Smooth muscle cell (in vitro differentiated cells): ENCODE data around the gene CYP4A11. TPM values are rescaled to one million over a fixed set of nuclear protein-coding genes. Genes with fewer than 3 reads are reported as not detected.
"Not testable (repeated sequence)": the region's sequence is repeated elsewhere in the genome, so short reads cannot be mapped to it uniquely, and the experiment has no call there.

ENCODE experiments used
- DNase-seq: peaks from one replicate; lab custom pipeline; 2025; ENCODE audit not compliant: unreplicated experiment; lab: John Stamatoyannopoulos, UW
- H2AFZ ChIP-seq: fragments of 200-600 bp; sonication (generic); 2 replicates; pipeline ENCODE4 v1.6.0; 2016; ENCODE audit warnings: antibody characterized with exemption, low read depth, mild to moderate bottlenecking
- H3F3A ChIP-seq: fragments of 200-600 bp; sonication (generic); 2 replicates; pipeline ENCODE4 v1.6.0; 2017; ENCODE audit warnings: antibody characterized with exemption, low read depth
- H3K27ac ChIP-seq: fragments of 200-600 bp; sonication (generic); 2 replicates; pipeline ENCODE4 v1.5.1; 2016; ENCODE audit warnings: low read depth, mild to moderate bottlenecking
- H3K27me3 ChIP-seq: fragments of 200-600 bp; sonication (generic); 2 replicates; pipeline ENCODE4 v1.6.1; 2016; ENCODE audit warnings: low read depth, mild to moderate bottlenecking
- H3K36me3 ChIP-seq: fragments of 200-600 bp; sonication (generic); 2 replicates; pipeline ENCODE4 v1.5.1; 2016; ENCODE audit warnings: low read depth
- H3K4me1 ChIP-seq: fragments of 200-600 bp; sonication (generic); 2 replicates; pipeline ENCODE4 v1.5.1; 2016; ENCODE audit warnings: low read depth
- H3K4me2 ChIP-seq: fragments of 200-600 bp; sonication (generic); 2 replicates; pipeline ENCODE4 v1.6.0; 2016; ENCODE audit warnings: mild to moderate bottlenecking
- H3K4me3 ChIP-seq: fragments of 200-600 bp; sonication (generic); 2 replicates; pipeline ENCODE4 v1.5.1; 2016; ENCODE audit warnings: mild to moderate bottlenecking
- H3K79me2 ChIP-seq: fragments of 200-600 bp; sonication (generic); 2 replicates; pipeline ENCODE4 v1.6.0; 2016; ENCODE audit warnings: low read depth, mild to moderate bottlenecking
- H3K9ac ChIP-seq: fragments of 200-600 bp; sonication (generic); 2 replicates; pipeline ENCODE4 v1.6.0; 2016; ENCODE audit warnings: low read depth
- H3K9me3 ChIP-seq: fragments of 200-600 bp; sonication (generic); replicated peaks from 2 replicates; pipeline ENCODE4 v1.5.1; 2016; ENCODE audit warnings: low read depth
- H4K20me1 ChIP-seq: fragments of 200-600 bp; sonication (generic); 2 replicates; pipeline ENCODE4 v1.6.0; 2016; ENCODE audit warnings: low read depth
- CTCF ChIP-seq: fragments of 200-600 bp; sonication (generic); IDR thresholded peaks from 2 replicates; pipeline ENCODE4 v1.5.1; 2017; ENCODE audit warnings: borderline replicate concordance, mild to moderate bottlenecking, antibody characterized with exemption; ENCODE audit not compliant: insufficient read depth, poor library complexity, severe bottlenecking
- WGBS: methylation state at CpG from one replicate; pipeline ENCODE4 v1.1.7; 2016; ENCODE audit warnings: low lambda C conversion rate; 5-methylcytosine and 5-hydroxymethylcytosine counted together
- polyA plus RNA-seq: library from polyadenylated mRNA; unstranded; fragments of >200 nt; fragmentation: Nextera tagmentation; extraction: Ambion mirVana; gene quantifications from 2 replicates; pipeline ENCODE4 v1.2.1, GENCODE V29; 2016
- total RNA-seq: library from RNA; depleted of rRNA; stranded (reverse); fragments of >200 nt; gene quantifications from 2 replicates; pipeline ENCODE4 v1.2.3, GENCODE V29; 2014

The CYP4A11 gene
- total and polyA plus RNA-seq, 2 experiments from 2014 or later, result not detected

DNA sequence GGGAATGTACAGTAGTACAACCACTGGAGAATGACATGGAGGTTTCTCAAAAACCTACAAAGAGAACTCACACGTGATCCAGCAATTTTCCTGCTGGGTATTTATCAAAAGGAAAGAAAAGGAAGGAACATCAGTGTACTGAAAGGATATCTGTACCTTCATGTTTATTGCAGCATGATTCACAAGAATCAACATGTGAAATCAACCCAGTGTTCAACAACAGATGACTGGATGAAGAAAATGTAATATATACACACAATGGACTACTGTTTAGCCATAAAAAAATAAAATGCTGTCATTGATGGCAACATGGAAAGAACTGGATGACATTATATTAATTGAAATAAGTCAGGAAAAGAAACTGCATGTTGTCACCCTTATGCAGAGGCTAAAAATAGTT is 19.0 kb upstream of the CYP4A11 start:
- no peak for TF ChIP-seq CTCF
- WGBS, result 69% methylated on average over 1 of the region's 1 CpG
- Histone ChIP-seq H3K36me3 (no peaks in the 10 kb centered on the region), H3K4me3 (no peak overlapping the region), H4K20me1 (no peaks in the 10 kb centered on the region), H3K4me1 (no peaks in the 10 kb centered on the region), H3K79me2 (no peaks in the 10 kb centered on the region), H3F3A (no peaks in the 10 kb centered on the region), H3K9ac (no peak overlapping the region), H2AFZ (no peak overlapping the region), H3K27ac (no peak overlapping the region), H3K9me3 (no peaks in the 10 kb centered on the region), H3K27me3 (no peaks in the 10 kb centered on the region), H3K4me2 (no peak overlapping the region)
- no peak for DNase-seq

DNA sequence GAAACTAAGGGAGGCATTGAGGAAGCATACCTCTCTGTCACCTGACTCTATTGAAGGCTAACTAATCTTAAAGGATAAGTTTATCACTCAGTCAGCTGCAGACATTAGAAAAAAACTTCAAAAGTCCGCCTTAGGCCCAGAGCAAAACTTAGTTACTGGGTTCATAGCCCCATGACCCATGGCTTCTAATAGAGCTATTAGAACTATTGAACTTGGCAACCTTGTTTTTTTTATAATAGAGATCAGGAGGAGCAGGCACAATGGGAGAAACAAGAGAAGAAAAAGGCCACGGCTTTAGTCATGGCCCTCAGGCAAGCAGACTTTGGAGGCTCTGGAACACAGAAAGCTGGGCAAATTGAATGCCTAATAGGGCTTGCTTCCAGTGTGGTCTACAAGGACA is 13.8 kb upstream of the CYP4A11 start:
- H3F3A ChIP-seq, H3K4me3 ChIP-seq, H3K9me3 ChIP-seq, H4K20me1 ChIP-seq, H3K79me2 ChIP-seq, H3K9ac ChIP-seq, H3K4me2 ChIP-seq, H3K4me1 ChIP-seq, H3K27ac ChIP-seq, H3K36me3 ChIP-seq, H2AFZ ChIP-seq, DNase-seq, H3K27me3 ChIP-seq: not testable (repeated sequence)
- WGBS, result 77% methylated on average over 2 of the region's 2 CpGs

GRCh38 chr1:46953847-46954246 is 12.6 kb upstream of the CYP4A11 start:
- H3K9me3 ChIP-seq, H3K4me2 ChIP-seq, DNase-seq, H4K20me1 ChIP-seq, H2AFZ ChIP-seq, H3K27ac ChIP-seq, H3K4me1 ChIP-seq, H3K9ac ChIP-seq, H3K36me3 ChIP-seq, H3K4me3 ChIP-seq, H3F3A ChIP-seq, H3K79me2 ChIP-seq, H3K27me3 ChIP-seq: not testable (repeated sequence)
- 59% methylated on average over 2 of the region's 2 CpGs for WGBS

GRCh38 chr1:46949417-46949666 is 8.1 kb upstream of the CYP4A11 start:
- not testable (repeated sequence) for H3K27ac ChIP-seq, H3K4me2 ChIP-seq, H3K4me3 ChIP-seq, H3K4me1 ChIP-seq, H3K9ac ChIP-seq, H3F3A ChIP-seq, H4K20me1 ChIP-seq, H2AFZ ChIP-seq, H3K79me2 ChIP-seq, H3K27me3 ChIP-seq, H3K9me3 ChIP-seq, DNase-seq, H3K36me3 ChIP-seq
- 94% methylated on average over 1 of the region's 1 CpG for WGBS

DNA sequence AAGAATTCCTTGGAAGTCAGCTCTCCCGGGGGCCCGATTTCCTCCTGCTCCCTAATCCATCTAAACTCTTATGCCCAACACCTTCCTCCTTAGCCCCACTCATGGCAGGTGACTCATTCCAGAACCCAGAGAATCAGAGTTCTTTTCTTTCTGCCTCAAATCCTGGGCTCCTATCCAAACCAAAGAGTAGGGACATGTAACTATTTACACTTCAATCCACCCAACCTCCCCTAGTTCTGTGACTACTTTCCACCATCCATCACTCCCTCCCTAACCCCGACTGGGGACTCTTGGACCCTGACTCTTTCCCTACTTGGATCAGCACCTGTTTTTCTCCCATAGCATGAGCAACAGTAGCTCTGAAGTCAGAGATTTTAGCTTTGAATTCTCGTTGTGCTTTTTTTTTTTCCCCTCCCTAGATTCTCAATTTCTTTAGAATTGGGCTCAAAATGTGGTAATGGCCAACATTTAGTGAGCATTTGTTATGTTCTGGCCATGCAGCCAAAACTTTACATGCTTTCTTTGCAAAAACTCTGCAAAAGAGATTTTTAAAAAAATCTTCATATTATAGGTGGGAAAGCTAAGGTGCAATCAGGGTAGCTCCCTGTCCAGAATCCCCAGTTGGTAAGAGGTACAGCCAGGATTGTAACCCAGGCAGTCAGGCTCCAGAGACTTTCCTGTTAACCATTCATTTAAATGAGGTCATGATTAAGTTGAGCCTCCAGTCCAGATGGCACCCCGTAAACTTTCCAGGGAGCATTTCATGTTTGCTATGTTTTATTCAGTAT is 7.5 kb upstream of the CYP4A11 start:
- Histone ChIP-seq H3K36me3 (no peaks in the 10 kb centered on the region), H3K27ac (no peak overlapping the region), H3K27me3 (no peaks in the 10 kb centered on the region), H3K4me2 (no peak overlapping the region), H4K20me1 (no peaks in the 10 kb centered on the region), H2AFZ (no peak overlapping the region), H3K4me1 (no peaks in the 10 kb centered on the region), H3K79me2 (no peaks in the 10 kb centered on the region), H3K9me3 (no peaks in the 10 kb centered on the region), H3K9ac (no peak overlapping the region), H3F3A (no peaks in the 10 kb centered on the region), H3K4me3 (no peak overlapping the region)
- 70% methylated on average over 5 of the region's 5 CpGs for WGBS
- TF ChIP-seq CTCF, result no peak
- no peak for DNase-seq

DNA sequence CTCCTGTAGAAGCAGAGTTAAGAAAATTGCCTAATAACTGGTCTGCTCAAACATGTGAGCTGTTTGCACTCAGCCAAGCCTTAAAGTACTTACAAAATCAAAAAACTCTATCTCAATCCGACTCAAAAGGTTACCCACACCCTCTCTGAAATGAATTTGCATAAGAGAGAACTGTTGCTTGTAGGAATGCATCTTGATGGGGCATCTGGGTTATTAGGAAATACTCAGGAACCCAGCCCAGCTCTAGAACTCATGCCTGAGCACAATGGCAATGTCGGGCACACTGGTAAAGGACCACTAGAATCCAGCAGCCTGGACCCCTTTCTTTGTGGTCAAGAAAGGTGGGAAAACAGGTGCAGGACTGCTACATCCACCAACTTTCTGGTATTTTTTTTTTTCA is 6.4 kb upstream of the CYP4A11 start:
- WGBS, result 47% methylated on average over 2 of the region's 2 CpGs
- not testable (repeated sequence) for DNase-seq, H3K4me2 ChIP-seq, H3K4me1 ChIP-seq, H4K20me1 ChIP-seq, H3F3A ChIP-seq, H2AFZ ChIP-seq, H3K9ac ChIP-seq, H3K27me3 ChIP-seq, H3K36me3 ChIP-seq, H3K4me3 ChIP-seq, H3K79me2 ChIP-seq, H3K27ac ChIP-seq, H3K9me3 ChIP-seq
